OCI-LY3 (cell line): ENCODE data around the gene AGER.

Source experiments
- EZH2phosphoT487 ChIP-seq: fragments of 200-600 bp; shearing (Covaris generic); IDR thresholded peaks from 2 replicates; pipeline ENCODE4 v1.6.1; 2018; ENCODE audit warnings: antibody characterized with exemption, mixed run types, low read depth
- TF ChIP-seq, protein P1 (sequence below): fragments of 200-600, 300-600 bp; sonication (generic); IDR thresholded peaks from 2 replicates; pipeline ENCODE4 v1.5.1; 2014; ENCODE audit warnings: antibody characterized with exemption, low read length, low read depth

DNA sequence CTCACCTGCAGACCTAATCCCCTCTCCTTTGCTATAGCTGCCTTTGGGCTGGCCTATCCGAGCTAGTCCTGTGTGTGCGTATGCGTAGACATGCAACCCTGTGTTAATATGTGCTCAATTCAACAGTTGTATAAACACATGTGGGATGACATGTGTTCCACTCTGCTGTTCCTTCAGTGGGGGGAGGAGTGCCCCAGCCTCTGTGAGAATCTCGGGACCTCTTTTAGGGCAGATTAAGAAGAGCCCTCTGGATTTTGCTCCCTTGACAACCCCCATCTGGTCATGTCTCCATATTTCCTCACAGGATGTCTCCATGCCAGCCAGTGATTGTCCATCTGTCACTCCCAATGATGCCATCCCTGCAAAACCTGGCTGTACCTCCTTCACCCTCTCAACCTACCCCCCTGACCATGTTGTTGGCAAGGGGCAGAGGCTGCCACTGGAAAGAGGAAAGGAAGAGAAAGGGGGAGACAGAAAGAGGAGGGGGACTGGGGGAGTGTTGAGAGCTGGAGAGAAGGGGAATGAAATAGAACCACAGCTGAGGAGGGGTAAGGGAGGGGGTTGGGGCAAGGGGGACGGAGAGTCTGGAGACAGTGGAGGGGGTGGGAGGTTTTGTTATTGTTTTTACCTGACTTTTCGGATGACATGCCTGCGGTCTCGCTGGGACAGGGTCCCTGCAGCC is 32.7 kb downstream of the AGER start:
- TF ChIP-seq, protein P1, sequence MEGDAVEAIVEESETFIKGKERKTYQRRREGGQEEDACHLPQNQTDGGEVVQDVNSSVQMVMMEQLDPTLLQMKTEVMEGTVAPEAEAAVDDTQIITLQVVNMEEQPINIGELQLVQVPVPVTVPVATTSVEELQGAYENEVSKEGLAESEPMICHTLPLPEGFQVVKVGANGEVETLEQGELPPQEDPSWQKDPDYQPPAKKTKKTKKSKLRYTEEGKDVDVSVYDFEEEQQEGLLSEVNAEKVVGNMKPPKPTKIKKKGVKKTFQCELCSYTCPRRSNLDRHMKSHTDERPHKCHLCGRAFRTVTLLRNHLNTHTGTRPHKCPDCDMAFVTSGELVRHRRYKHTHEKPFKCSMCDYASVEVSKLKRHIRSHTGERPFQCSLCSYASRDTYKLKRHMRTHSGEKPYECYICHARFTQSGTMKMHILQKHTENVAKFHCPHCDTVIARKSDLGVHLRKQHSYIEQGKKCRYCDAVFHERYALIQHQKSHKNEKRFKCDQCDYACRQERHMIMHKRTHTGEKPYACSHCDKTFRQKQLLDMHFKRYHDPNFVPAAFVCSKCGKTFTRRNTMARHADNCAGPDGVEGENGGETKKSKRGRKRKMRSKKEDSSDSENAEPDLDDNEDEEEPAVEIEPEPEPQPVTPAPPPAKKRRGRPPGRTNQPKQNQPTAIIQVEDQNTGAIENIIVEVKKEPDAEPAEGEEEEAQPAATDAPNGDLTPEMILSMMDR: no peak
- TF ChIP-seq EZH2phosphoT487: no peak
